Suprapubic skin (tissue), 4 donors: ENCODE measurements around the gene ARL6IP6. TPM values are rescaled to one million over a fixed set of nuclear protein-coding genes. Genes with fewer than 3 reads are reported as not detected.

ENCODE experiments used
- DNase-seq, 2 donors: peaks; one replicate each; pipeline ENCODE4 v3.0.0-alpha.2; 2019; ENCODE audit warnings: low spot score in 2 of 2
- H3K27ac ChIP-seq: fragments of 200-600 bp; sonication (generic); one replicate; pipeline ENCODE4 v1.5.1; 2019
- H3K27me3 ChIP-seq: fragments of 200-600 bp; sonication (generic); one replicate; pipeline ENCODE4 v1.5.1; 2019
- H3K36me3 ChIP-seq: fragments of 200-600 bp; sonication (generic); one replicate; pipeline ENCODE4 v1.5.1; 2019
- H3K4me1 ChIP-seq: fragments of 200-600 bp; sonication (generic); one replicate; pipeline ENCODE4 v1.5.1; 2019
- H3K4me3 ChIP-seq: fragments of 200-600 bp; sonication (generic); one replicate; pipeline ENCODE4 v1.5.1; 2019; ENCODE audit warnings: mild to moderate bottlenecking
- H3K9me3 ChIP-seq: fragments of 200-600 bp; sonication (generic); one replicate; pipeline ENCODE4 v1.5.1; 2019
- EP300 ChIP-seq: sonication (generic); formaldehyde crosslinking; IDR thresholded peaks from one replicate; pipeline ENCODE4 v1.6.1; 2017; ENCODE audit warnings: antibody characterized with exemption
- POLR2A ChIP-seq, 2 donors: fragments of 450-650 bp; IDR thresholded peaks; one replicate each; pipeline ENCODE4 v1.6.1; 2017; ENCODE audit warnings: antibody characterized with exemption in 2 of 2, mild to moderate bottlenecking in 2 of 2, moderate library complexity in 2 of 2
- POLR2AphosphoS5 ChIP-seq, 3 donors: sonication (generic); formaldehyde crosslinking; IDR thresholded peaks; one replicate each; pipeline ENCODE4 v1.6.1; 2017; ENCODE audit warnings: antibody characterized with exemption in 3 of 3
- WGBS: methylation state at CpG from one replicate; pipeline ENCODE4 v1.1.5; 2018; 5-methylcytosine and 5-hydroxymethylcytosine counted together
- total RNA-seq, 4 donors: library from RNA; depleted of rRNA; stranded (reverse); fragments of >200 nt; gene quantifications; one replicate each; pipeline ENCODE4 v1.1.0, GENCODE V29; 2016
- TF ChIP-seq, protein P1 (sequence below), 2 donors: fragments of 200-600 bp in 1 of 2; fragments of 450-650 bp in 1 of 2; sonication (generic) in 1 of 2; IDR thresholded peaks; one replicate each; pipeline ENCODE4 v1.5.1; 2016 to 2019; ENCODE audit warnings: antibody characterized with exemption in 2 of 2, mild to moderate bottlenecking in 1 of 2, moderate library complexity in 1 of 2

Gene ARL6IP6
- total RNA-seq, 4 donors from 2014 or later, result 18.6 to 43.9 (median 31.3) TPM

DNA sequence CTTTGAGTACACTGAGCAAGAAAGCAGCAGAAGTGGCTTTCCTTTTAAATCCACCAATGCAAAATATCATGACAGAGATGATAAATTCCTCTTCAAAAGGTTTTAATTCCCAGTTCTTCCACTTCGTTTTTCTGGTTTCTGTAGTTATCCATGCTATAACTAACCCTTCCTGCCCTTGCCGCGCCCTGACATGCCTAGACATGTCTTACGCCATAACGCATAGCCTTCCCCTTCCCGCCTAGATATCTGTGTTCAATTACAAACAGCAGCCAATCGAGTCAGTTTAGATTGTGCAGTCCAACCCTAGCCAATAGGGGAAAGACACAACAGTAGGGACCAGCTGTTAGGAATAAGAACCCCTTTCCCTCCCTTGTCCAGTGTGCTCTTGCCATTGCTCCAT is 17.2 kb upstream of the ARL6IP6 start:
- H3K36me3 ChIP-seq, result peaks cover 7% of the 10 kb centered on the region
- TF ChIP-seq POLR2AphosphoS5 (IDR thresholded peaks at IDR 0.05) (no peak), EP300 (no peak), POLR2A (IDR thresholded peaks at IDR 0.05) (no peak)
- peaks cover 6% of the 10 kb centered on the region for H3K4me1 ChIP-seq
- no peak overlapping the region for H3K4me3 ChIP-seq
- DNase-seq, result no peak
- no peaks in the 10 kb centered on the region for H3K27me3 ChIP-seq
- 87% methylated on average over 7 of the region's 7 CpGs for WGBS
- H3K27ac ChIP-seq, result no peak overlapping the region
- no peaks in the 10 kb centered on the region for H3K9me3 ChIP-seq

DNA sequence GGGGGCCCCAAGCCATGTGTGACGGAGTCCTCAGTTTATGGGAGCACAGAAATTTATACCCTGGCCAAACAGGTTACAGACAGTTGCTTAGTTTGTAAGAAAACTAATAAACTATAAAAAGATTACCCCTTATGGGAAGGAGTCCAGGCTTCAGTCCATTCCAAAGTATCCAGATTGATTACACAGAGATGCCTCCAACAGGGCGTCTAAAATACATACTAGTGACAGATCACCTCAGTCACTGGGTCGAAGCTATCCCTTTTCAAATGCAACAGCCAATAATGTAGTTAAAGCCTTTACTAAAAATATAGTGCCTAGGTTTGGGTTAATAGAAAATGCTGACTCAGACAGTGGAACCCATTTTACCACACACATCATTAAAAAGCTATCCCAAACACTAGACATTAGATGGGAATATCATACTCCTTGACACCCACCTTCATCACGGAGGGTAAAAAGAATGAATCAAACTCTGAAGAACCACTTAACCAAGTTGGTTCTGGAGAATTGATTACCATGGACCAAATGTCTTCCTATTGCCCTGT is 11.9 kb upstream of the ARL6IP6 start:
- Histone ChIP-seq H3K4me1 (peaks cover 6% of the 10 kb centered on the region), H3K27ac (no peak overlapping the region), H3K9me3 (no peaks in the 10 kb centered on the region), H3K36me3 (peaks cover 23% of the 10 kb centered on the region), H3K27me3 (no peaks in the 10 kb centered on the region), H3K4me3 (no peak overlapping the region)
- 88% methylated on average over 4 of the region's 4 CpGs for WGBS
- no peak for TF ChIP-seq EP300
- TF ChIP-seq, protein P1, sequence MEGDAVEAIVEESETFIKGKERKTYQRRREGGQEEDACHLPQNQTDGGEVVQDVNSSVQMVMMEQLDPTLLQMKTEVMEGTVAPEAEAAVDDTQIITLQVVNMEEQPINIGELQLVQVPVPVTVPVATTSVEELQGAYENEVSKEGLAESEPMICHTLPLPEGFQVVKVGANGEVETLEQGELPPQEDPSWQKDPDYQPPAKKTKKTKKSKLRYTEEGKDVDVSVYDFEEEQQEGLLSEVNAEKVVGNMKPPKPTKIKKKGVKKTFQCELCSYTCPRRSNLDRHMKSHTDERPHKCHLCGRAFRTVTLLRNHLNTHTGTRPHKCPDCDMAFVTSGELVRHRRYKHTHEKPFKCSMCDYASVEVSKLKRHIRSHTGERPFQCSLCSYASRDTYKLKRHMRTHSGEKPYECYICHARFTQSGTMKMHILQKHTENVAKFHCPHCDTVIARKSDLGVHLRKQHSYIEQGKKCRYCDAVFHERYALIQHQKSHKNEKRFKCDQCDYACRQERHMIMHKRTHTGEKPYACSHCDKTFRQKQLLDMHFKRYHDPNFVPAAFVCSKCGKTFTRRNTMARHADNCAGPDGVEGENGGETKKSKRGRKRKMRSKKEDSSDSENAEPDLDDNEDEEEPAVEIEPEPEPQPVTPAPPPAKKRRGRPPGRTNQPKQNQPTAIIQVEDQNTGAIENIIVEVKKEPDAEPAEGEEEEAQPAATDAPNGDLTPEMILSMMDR (IDR thresholded peaks at IDR 0.05), result no peak
- no peak for TF ChIP-seq POLR2A (IDR thresholded peaks at IDR 0.05)
- TF ChIP-seq POLR2AphosphoS5 (IDR thresholded peaks at IDR 0.05), result no peak
- no peak for DNase-seq

DNA sequence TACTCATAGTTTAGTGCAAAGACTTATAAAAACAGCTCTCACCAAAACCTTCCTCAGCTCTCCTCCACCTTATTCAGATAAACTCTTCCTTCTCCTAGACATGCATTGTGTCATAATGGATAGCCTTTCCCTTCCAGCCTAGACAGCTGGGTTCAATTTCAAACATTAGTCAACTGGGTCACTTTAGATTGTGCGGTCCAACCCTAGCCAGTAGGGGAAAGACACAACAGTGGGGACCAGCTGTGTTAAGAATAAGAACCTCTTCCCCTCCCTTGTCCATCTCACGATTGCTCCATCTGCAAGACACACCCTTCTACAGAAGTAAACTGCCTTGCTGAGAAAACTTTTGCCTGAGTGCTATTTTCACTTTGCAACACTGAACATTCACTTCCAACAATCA is 9.7 kb upstream of the ARL6IP6 start:
- Histone ChIP-seq H3K4me3 (no peak overlapping the region), H3K36me3 (peaks cover 23% of the 10 kb centered on the region), H3K27me3 (no peaks in the 10 kb centered on the region), H3K27ac (no peak overlapping the region), H3K9me3 (no peaks in the 10 kb centered on the region), H3K4me1 (peaks cover 10% of the 10 kb centered on the region)
- TF ChIP-seq POLR2A (IDR thresholded peaks at IDR 0.05) (no peak), POLR2AphosphoS5 (IDR thresholded peaks at IDR 0.05) (no peak), EP300 (no peak)
- TF ChIP-seq, protein P1 (IDR thresholded peaks at IDR 0.05), result no peak
- WGBS, result 94% methylated on average over 2 of the region's 2 CpGs
- no peak for DNase-seq

DNA sequence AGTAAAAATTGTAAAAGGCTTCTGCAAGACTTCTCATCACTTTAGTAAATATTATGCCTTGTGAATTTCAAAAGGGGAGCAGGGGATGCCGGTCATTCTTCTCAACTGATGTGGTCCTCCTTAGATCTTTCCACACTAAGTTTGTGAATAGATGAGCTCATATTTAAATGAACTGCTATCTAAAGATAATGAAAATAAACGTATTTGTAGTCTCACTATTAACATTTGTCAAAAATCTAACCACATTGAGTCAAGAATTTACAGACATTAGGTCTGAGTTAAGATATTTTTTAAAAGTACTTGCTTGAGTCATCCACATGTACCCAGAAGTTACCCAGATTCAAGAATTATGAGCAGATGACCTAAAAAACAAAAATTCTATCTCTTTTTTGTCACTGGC is 7.7 kb upstream of the ARL6IP6 start:
- Histone ChIP-seq H3K27me3 (no peaks in the 10 kb centered on the region), H3K36me3 (peaks cover 23% of the 10 kb centered on the region), H3K4me3 (no peak overlapping the region), H3K4me1 (peaks cover 25% of the 10 kb centered on the region), H3K9me3 (no peaks in the 10 kb centered on the region), H3K27ac (no peak overlapping the region)
- TF ChIP-seq, protein P1 (IDR thresholded peaks at IDR 0.05), result no peak
- no peak for TF ChIP-seq EP300
- TF ChIP-seq POLR2A (IDR thresholded peaks at IDR 0.05), result no peak
- TF ChIP-seq POLR2AphosphoS5 (IDR thresholded peaks at IDR 0.05), result no peak
- WGBS, result 73% methylated on average over 2 of the region's 2 CpGs
- no peak for DNase-seq

DNA sequence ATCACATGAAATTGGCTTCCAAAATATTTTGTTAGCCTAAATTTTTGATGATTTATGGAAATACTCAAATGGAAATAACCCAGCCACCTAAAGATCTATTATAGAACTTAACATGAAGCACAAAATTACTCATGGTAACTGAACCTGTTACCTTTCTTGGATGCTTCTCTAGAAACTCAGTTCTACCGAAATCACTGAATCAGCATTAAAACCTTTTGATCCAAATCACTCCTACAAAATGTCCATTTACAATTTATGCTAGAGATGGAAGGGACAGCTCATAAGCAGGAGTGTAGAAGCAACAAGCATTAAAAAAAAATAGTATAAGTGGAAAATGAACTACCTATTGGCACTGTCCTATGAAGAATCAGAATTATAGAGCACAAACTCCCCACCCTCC is 3.3 kb upstream of the ARL6IP6 start:
- 82% methylated on average over 1 of the region's 1 CpG for WGBS
- Histone ChIP-seq H3K4me1 (peaks cover 39% of the 10 kb centered on the region), H3K9me3 (no peaks in the 10 kb centered on the region), H3K27ac (no peak overlapping the region), H3K36me3 (peaks cover 10% of the 10 kb centered on the region), H3K27me3 (no peaks in the 10 kb centered on the region), H3K4me3 (no peak overlapping the region)
- TF ChIP-seq POLR2A (IDR thresholded peaks at IDR 0.05), result no peak
- no peak for TF ChIP-seq EP300
- no peak for TF ChIP-seq POLR2AphosphoS5 (IDR thresholded peaks at IDR 0.05)
- TF ChIP-seq, protein P1 (IDR thresholded peaks at IDR 0.05), result no peak
- no peak for DNase-seq
